Activated B cell treated with CpG ODN at 0.5 μM for 24 hours (primary cell): Measurements from ENCODE around the gene GPR21. TPM values are rescaled to one million over a fixed set of nuclear protein-coding genes. Genes with fewer than 3 reads are reported as not detected.

Experiments
- ATAC-seq: fragments of 200-7000 bp; cut with Tn5 transposase; one replicate; pipeline ENCODE4 v1.10.0; 2021; ENCODE audit warnings: low read depth, mild to moderate bottlenecking, moderate library complexity
- CTCF ChIA-PET: fragments of 350-600 bp; sonication (Branson Sonifier 250); formaldehyde crosslinking; loops from one replicate; lab custom pipeline; 2021; ENCODE audit warnings: antibody characterized with exemption; lab: Charles Lee
- POLR2A ChIA-PET: fragments of 350-600 bp; sonication (Branson Sonifier 250); formaldehyde crosslinking; loops from one replicate; lab custom pipeline; 2021; ENCODE audit warnings: antibody characterized with exemption; lab: Charles Lee
- DNase-seq: peaks from one replicate; pipeline ENCODE4 v3.0.0; 2022
- H3K27ac Mint-ChIP-seq: one replicate; pipeline ENCODE4 v1.8.0; 2020; ENCODE audit warnings: mixed read lengths
- H3K27me3 Mint-ChIP-seq: one replicate; pipeline ENCODE4 v1.8.0; 2021; ENCODE audit warnings: mixed read lengths
- H3K36me3 Mint-ChIP-seq: one replicate; pipeline ENCODE4 v1.8.0; 2021; ENCODE audit warnings: low read depth, mixed read lengths
- H3K4me1 Mint-ChIP-seq: one replicate; pipeline ENCODE4 v1.8.0; 2021; ENCODE audit warnings: mixed read lengths
- H3K4me3 Mint-ChIP-seq: one replicate; pipeline ENCODE4 v1.8.0; 2020; ENCODE audit warnings: mild to moderate bottlenecking, mixed read lengths
- H3K9me3 Mint-ChIP-seq: one replicate; pipeline ENCODE4 v1.8.0; 2020; ENCODE audit warnings: mixed read lengths
- intact Hi-C: fragments of 100-400 bp; cut with micrococcal nuclease; formaldehyde crosslinking; loops from one replicate; pipeline ENCODE4 v1.15.1; 2024
- total RNA-seq: library from RNA; stranded (reverse); gene quantifications from 2 replicates; pipeline ENCODE4 v1.2.3, GENCODE V29; 2022
- TF ChIP-seq, protein P1 (sequence below): fragments of 200-600 bp; IDR thresholded peaks from one replicate; pipeline ENCODE4 v1.8.0; 2022; ENCODE audit warnings: antibody characterized with exemption, mild to moderate bottlenecking

GPR21 gene
- total RNA-seq, 1 donor from 2014 or later: 1.6 TPM

DNA sequence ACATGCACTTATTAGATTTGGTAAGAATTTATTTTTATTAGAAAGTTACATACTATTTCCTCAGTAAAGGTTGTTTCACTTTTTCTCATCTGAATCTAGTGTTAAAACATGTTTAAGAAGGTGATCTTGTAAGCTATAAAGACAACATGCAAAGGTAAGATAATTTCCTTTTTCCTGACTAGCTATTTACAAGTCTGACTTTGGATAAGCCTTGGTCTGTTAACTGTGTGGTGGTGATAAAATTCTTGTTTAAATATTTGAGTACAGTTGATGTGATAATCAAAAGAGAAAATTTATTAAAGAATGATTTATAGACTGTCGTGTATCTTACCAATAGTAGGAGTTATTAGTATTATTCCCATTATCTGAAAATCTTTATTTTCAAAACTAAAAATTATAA, 36.9 kb upstream of the GPR21 start:
- no peaks in the 10 kb centered on the region for H3K4me1 Mint-ChIP-seq
- CTCF ChIA-PET: no interaction called here

DNA sequence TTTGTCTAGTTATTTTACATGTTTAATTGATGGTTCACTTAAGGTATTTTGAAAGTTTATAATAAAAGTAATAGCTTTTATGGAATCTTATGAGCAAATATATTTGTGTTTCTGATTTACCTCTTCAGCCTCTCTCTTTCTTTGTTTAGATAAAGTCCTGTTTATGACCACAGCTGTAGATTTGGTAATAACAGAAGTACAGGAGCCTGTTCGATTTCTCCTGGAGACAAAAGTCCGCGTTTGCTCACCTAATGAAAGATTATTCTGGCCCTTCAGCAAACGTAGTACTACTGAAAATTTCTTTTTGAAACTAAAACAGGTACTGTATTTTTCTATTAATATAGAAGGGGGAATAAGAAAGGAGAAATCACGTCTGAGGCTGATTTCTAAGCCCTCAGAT, 35.0 kb upstream of the GPR21 start:
- Mint-ChIP-seq H3K9me3 (no peaks in the 10 kb centered on the region), H3K27me3 (no peaks in the 10 kb centered on the region), H3K27ac (no peak overlapping the region), H3K36me3 (peaks cover 47% of the 10 kb centered on the region), H3K4me3 (no peak overlapping the region), H3K4me1 (peaks cover 2% of the 10 kb centered on the region)
- no peak for ATAC-seq
- POLR2A ChIA-PET: no interaction called here
- intact Hi-C loops: loop anchor here (10.0 kb wide), 1 partner anchor 174 kb away; the partner anchor contains the start of gene PDCL
- DNase-seq: no peak
- TF ChIP-seq, protein P1, sequence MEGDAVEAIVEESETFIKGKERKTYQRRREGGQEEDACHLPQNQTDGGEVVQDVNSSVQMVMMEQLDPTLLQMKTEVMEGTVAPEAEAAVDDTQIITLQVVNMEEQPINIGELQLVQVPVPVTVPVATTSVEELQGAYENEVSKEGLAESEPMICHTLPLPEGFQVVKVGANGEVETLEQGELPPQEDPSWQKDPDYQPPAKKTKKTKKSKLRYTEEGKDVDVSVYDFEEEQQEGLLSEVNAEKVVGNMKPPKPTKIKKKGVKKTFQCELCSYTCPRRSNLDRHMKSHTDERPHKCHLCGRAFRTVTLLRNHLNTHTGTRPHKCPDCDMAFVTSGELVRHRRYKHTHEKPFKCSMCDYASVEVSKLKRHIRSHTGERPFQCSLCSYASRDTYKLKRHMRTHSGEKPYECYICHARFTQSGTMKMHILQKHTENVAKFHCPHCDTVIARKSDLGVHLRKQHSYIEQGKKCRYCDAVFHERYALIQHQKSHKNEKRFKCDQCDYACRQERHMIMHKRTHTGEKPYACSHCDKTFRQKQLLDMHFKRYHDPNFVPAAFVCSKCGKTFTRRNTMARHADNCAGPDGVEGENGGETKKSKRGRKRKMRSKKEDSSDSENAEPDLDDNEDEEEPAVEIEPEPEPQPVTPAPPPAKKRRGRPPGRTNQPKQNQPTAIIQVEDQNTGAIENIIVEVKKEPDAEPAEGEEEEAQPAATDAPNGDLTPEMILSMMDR: no peak
- CTCF ChIA-PET: no interaction called here

More for the DNA sequence above, 36.9 kb upstream of the GPR21 start:
- H3K36me3 Mint-ChIP-seq: peaks cover 43% of the 10 kb centered on the region
- POLR2A ChIA-PET: interaction anchor here (1.0 kb wide), 1 partner anchor 84 kb away, joined by 3 read pairs; the partner anchor contains the start of gene ZBTB6
- H3K27ac Mint-ChIP-seq: no peak overlapping the region
- TF ChIP-seq, protein P1: no peak
- H3K4me3 Mint-ChIP-seq: no peak overlapping the region
- no peaks in the 10 kb centered on the region for H3K9me3 Mint-ChIP-seq
- no peak for ATAC-seq
- H3K27me3 Mint-ChIP-seq: no peaks in the 10 kb centered on the region
- intact Hi-C loops: loop anchor here (10.0 kb wide), 1 partner anchor 172 kb away; the partner anchor contains the start of gene PDCL
- no peak for DNase-seq

DNA sequence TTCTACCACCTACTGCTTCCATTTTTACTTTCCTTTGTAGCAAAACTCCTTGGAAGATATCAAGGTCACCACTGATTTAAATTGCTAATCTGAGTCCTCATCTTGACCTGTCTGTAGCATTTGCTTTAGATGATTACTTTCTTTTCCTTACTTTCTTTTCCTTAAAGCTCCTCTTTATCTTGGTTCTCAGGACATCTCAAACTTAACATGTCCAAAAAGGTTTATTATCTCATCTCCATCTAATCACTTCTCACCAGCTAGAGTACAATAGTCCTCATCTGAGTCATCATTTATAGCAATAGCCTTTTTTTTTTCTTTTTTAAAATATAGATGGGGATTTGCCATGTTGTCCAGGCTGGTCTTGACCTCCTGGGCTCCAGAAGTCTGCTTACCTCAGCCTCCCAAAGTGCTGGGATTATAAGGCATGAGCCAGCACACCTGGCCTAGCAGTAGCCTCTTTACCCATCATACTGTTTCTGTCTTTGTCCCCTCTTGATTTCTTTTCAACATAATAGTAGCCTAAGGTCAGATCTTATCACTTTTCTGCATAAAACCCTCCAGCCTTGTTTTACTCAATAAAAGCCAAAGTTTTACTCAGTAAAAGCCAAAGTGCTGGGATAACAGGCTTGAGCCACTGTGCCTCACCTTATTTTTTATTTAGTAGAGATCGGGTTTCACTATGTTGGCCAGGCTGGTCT, 32.9 kb upstream of the GPR21 start:
- intact Hi-C loops: no loop called here
- ChIA-PET CTCF (interaction anchor here (0.6 kb wide), 1 partner anchor 138 kb away, joined by 3 read pairs; no protein-coding TSS in a partner anchor), POLR2A (no interaction called here)
- H3K27ac Mint-ChIP-seq: no peak overlapping the region
- DNase-seq: no peak
- H3K4me3 Mint-ChIP-seq: no peak overlapping the region
- peaks cover 2% of the 10 kb centered on the region for H3K4me1 Mint-ChIP-seq
- H3K9me3 Mint-ChIP-seq: no peaks in the 10 kb centered on the region
- no peak for ATAC-seq
- TF ChIP-seq, protein P1: no peak
- H3K36me3 Mint-ChIP-seq: peaks cover 55% of the 10 kb centered on the region
- H3K27me3 Mint-ChIP-seq: no peaks in the 10 kb centered on the region

DNA sequence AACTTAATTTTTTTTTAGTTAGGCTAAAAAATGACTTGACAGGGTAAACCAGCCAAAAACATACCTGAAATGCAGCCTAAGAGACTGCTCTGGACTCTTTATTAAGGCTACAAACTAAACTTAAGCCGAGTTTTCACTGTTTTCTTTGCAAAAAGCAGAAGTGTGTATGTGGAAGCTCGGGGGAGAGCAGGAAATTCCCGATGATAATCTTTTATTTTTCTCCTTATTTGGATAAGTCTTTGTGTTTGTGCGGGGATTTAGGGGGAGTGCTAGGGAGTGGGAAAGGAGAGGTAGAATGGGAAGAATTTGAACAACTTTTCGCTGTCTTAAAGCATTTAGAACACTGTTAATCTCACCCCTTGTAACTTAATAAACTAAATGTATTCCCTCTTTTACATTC, 30.7 kb upstream of the GPR21 start:
- Mint-ChIP-seq H3K4me1 (peaks cover 2% of the 10 kb centered on the region), H3K4me3 (no peak overlapping the region), H3K36me3 (peaks cover 48% of the 10 kb centered on the region), H3K27me3 (no peaks in the 10 kb centered on the region), H3K27ac (no peak overlapping the region), H3K9me3 (no peaks in the 10 kb centered on the region)
- DNase-seq: no peak
- CTCF ChIA-PET: no interaction called here
- no peak for ATAC-seq
- TF ChIP-seq, protein P1: no peak
- POLR2A ChIA-PET: no interaction called here
- intact Hi-C loops: no loop called here

DNA sequence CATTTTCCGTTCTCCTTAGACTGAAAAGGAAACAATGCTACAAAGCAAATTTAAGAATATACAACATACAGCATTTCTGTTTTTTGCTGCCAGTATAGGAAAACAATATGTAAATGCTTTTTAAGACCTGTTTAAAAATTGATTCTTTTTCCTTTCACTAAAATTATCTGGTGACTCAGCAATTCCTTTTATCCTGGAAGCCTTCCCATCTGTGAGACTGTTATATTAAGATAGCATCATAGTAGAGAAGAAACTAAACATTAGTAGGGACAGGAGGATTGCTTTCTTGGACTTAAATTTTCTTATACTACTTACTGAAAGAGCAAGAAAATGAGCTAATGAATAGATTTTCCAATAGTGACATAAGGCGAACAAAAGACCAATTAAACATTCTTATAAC, 30.0 kb upstream of the GPR21 start:
- Mint-ChIP-seq H3K27me3 (no peaks in the 10 kb centered on the region), H3K4me1 (peaks cover 2% of the 10 kb centered on the region), H3K4me3 (no peak overlapping the region), H3K36me3 (peaks cover 47% of the 10 kb centered on the region), H3K27ac (no peak overlapping the region), H3K9me3 (no peaks in the 10 kb centered on the region)
- DNase-seq (no peak), ATAC-seq (no peak)
- TF ChIP-seq, protein P1: no peak
- CTCF ChIA-PET: no interaction called here
- POLR2A ChIA-PET: no interaction called here
- intact Hi-C loops: no loop called here
